Hematopoietic multipotent progenitor cell treated with erythropoietin and hydrocortisone succinate and interleukin-3 and kit ligand, for 4 days (in vitro differentiated cells): Measurements from ENCODE around the gene OTOGL.
"Not testable (repeated sequence)": the region's sequence is repeated elsewhere in the genome, so short reads cannot be mapped to it uniquely, and the experiment has no call there.

Experiments
- DNase-seq: peaks from one replicate; pipeline ENCODE4 v3.0.0-alpha.2; 2015

The OTOGL gene

GRCh38 chr12:80189241-80189640 is 89.9 kb downstream of the OTOGL start:
- no peak for DNase-seq

- peak; percentile 41 for DNase-seq
Observed at GRCh38 chr12:80190001-80190400, 90.7 kb downstream of the OTOGL start.

- no peak for DNase-seq
Observed at GRCh38 chr12:80192087-80192486, 92.8 kb downstream of the OTOGL start.

GRCh38 chr12:80193865-80194264 is 94.5 kb downstream of the OTOGL start:
- no peak for DNase-seq

- DNase-seq, result peak; percentile 73
Observed at GRCh38 chr12:80195074-80195726, 95.9 kb downstream of the OTOGL start.

GRCh38 chr12:80195737-80196136 is 96.4 kb downstream of the OTOGL start:
- no peak for DNase-seq

- DNase-seq, result no peak
Observed at GRCh38 chr12:80196419-80196818, 97.1 kb downstream of the OTOGL start.

GRCh38 chr12:80198782-80199337 is 99.5 kb downstream of the OTOGL start:
- no peak for DNase-seq

- DNase-seq, result no peak
Observed at GRCh38 chr12:80199931-80200330, 100.6 kb downstream of the OTOGL start.

GRCh38 chr12:80200414-80200813 is 101.1 kb downstream of the OTOGL start:
- no peak for DNase-seq

- no peak for DNase-seq
Observed at GRCh38 chr12:80201908-80202307, 102.6 kb downstream of the OTOGL start.

GRCh38 chr12:80205960-80206359 is 106.6 kb downstream of the OTOGL start:
- DNase-seq, result peak; percentile 37

- DNase-seq, result no peak
Observed at GRCh38 chr12:80208071-80208470, 108.7 kb downstream of the OTOGL start.

- DNase-seq, result no peak
Observed at GRCh38 chr12:80211671-80212070, 112.3 kb downstream of the OTOGL start.

- no peak for DNase-seq
Observed at GRCh38 chr12:80212938-80213645, 113.8 kb downstream of the OTOGL start.

GRCh38 chr12:80213871-80214270 is 114.5 kb downstream of the OTOGL start:
- DNase-seq, result no peak

GRCh38 chr12:80217011-80217535 is 117.7 kb downstream of the OTOGL start:
- peak; percentile 62 for DNase-seq

GRCh38 chr12:80218925-80219324 is 119.6 kb downstream of the OTOGL start:
- not testable (repeated sequence) for DNase-seq

GRCh38 chr12:80219345-80219744 is 120.0 kb downstream of the OTOGL start:
- DNase-seq, result no peak

- DNase-seq, result peak; percentile 8
Observed at GRCh38 chr12:80222261-80222660, 122.9 kb downstream of the OTOGL start.

GRCh38 chr12:80226576-80226975 is 127.2 kb downstream of the OTOGL start:
- DNase-seq, result peak; percentile 72

- not testable (repeated sequence) for DNase-seq
Observed at GRCh38 chr12:80227904-80228303, 128.6 kb downstream of the OTOGL start.

- DNase-seq, result peak; percentile 28
Observed at GRCh38 chr12:80230068-80230467, 130.7 kb downstream of the OTOGL start.

- peak; percentile 17 for DNase-seq
Observed at GRCh38 chr12:80232837-80233236, 133.5 kb downstream of the OTOGL start.
